ENCODE measurements around the gene FAM83C. TPM values are rescaled to one million over a fixed set of nuclear protein-coding genes. Genes with fewer than 3 reads are reported as not detected.
A peak's percentile ranks its signal among the peaks of the same experiment; 100 is the strongest.

The FAM83C gene
- total and polyA plus RNA-seq, 8 donors, result not detected

DNA sequence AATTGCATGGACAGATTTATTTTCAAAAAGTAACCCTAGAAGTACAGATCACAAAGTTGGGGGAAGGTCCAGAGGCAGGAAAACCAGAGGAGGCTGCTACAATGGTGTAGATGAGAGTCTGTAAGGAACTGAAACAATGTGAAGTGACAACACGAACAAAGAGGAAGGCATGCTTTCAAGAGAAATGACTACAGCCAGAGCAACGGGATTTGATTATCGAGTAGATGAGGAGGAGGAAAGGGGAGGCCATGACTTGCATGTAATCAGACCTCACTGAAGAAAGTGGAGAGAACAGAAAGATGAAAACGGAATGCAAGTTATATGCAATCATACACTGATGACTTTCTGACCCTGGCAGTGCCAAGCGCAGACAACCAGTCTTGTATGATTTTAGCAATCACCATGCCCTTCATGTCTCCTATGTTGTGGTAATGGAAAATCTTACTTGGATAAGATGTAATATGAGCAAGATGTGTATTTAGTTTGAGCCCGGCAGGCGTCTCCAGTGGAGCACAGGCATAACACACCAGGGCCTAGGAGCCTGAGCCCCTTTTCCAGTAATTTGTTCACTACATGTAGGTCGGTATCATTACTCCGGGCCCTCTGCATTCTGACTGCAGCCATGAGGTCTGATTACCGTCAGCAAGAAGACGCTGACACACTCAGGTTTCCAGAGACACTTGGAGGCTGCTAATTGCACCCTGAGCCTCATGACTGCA lies 34.0 kb upstream of the FAM83C start:
- 89 to 93% methylated on average over 11 of the region's 11 CpGs for WGBS, 2 donors
- Histone ChIP-seq H3K4me3 (no peak overlapping the region), H3K36me3 (no peaks in the 10 kb centered on the region), H3K4me1 (peaks cover 0 to 5% (median 0%) of the 10 kb centered on the region in 3 donors), H3K27ac (no peak overlapping the region), H3K27me3 (no peaks in the 10 kb centered on the region), H3K9me3 (no peaks in the 10 kb centered on the region)
- intact Hi-C loops (cut with DNase I), result no loop called here
- DNase-seq (no peak), FAIRE-seq (no peak), ATAC-seq (no peak)
- TF ChIP-seq, protein P1, sequence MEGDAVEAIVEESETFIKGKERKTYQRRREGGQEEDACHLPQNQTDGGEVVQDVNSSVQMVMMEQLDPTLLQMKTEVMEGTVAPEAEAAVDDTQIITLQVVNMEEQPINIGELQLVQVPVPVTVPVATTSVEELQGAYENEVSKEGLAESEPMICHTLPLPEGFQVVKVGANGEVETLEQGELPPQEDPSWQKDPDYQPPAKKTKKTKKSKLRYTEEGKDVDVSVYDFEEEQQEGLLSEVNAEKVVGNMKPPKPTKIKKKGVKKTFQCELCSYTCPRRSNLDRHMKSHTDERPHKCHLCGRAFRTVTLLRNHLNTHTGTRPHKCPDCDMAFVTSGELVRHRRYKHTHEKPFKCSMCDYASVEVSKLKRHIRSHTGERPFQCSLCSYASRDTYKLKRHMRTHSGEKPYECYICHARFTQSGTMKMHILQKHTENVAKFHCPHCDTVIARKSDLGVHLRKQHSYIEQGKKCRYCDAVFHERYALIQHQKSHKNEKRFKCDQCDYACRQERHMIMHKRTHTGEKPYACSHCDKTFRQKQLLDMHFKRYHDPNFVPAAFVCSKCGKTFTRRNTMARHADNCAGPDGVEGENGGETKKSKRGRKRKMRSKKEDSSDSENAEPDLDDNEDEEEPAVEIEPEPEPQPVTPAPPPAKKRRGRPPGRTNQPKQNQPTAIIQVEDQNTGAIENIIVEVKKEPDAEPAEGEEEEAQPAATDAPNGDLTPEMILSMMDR (IDR thresholded peaks at IDR 0.05), result no peak

DNA sequence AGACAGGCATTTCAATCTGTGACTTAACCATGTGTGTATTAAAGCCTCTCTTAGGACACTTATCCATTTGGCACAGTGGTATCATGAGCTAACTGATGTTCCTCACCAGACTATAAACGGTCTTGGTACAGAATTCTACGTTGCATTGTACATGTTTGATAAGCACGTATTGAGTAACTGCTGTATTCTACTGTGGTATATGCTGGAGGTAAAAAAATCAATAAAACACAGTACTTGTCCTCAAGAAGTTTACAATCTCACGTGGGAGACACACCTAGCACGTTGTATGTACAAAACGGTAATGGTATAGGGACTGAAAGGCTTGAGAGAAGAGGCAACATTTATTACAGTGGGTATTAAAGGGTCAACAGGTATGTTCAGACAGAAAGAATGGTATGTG lies 33.2 kb upstream of the FAM83C start:
- H3K36me3 ChIP-seq, result no peaks in the 10 kb centered on the region
- TF ChIP-seq, protein P1 (IDR thresholded peaks at IDR 0.05), result no peak
- no peak for FAIRE-seq
- WGBS, 2 donors, result 83 to 87% methylated on average over 6 of the region's 6 CpGs
- no peak overlapping the region for H3K27ac ChIP-seq
- no peak for DNase-seq
- peaks cover 0 to 5% (median 0%) of the 10 kb centered on the region in 3 donors for H3K4me1 ChIP-seq
- H3K27me3 ChIP-seq, result no peaks in the 10 kb centered on the region
- ATAC-seq, result no peak
- H3K9me3 ChIP-seq, result no peaks in the 10 kb centered on the region
- intact Hi-C loops (cut with DNase I), result no loop called here
- no peak overlapping the region for H3K4me3 ChIP-seq

DNA sequence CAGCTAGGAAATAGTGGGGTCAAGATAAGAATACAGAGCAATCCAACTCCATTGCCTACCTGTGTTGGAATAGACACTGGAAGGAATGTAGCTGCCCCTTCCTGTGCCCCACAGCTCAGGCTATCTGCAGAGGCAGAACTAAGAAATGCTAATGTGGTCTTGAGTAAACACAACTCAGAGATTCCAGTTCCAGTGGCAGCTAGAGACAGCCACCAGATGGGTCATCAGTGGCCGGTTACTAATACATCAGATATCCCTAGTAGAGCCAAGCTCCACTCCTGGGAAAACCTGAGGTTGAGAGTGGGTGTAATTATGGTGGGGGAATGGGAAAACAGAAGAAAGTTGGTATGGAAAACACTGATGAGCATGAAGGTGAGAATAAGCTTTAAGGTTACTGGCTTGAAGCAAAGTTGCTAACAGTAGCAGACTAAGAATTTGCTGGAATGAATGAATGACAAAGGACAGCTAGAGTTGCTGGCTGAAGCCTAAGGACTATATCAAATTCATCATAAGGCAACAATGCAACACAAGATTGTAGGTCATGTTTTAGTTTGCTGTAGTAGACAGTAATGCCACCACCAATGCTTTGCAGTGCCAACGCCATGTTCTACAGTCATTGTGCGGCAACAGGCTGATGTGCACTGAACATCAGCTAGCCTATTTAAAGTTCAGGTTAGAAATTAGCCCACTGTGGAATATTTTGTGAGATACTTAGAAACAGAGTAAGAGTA lies 28.3 kb upstream of the FAM83C start:
- no peak for DNase-seq
- Histone ChIP-seq H3K9me3 (no peaks in the 10 kb centered on the region), H3K4me1 (peaks cover 0 to 18% (median 0%) of the 10 kb centered on the region in 3 donors), H3K4me3 (no peak overlapping the region), H3K27me3 (no peaks in the 10 kb centered on the region), H3K36me3 (no peaks in the 10 kb centered on the region), H3K27ac (no peak overlapping the region)
- intact Hi-C loops (cut with DNase I), result no loop called here
- FAIRE-seq, result no peak
- TF ChIP-seq, protein P1 (IDR thresholded peaks at IDR 0.05), result no peak
- 95 to 96% methylated on average over 3 of the region's 3 CpGs for WGBS, 2 donors
- ATAC-seq, result peak in 1 of 4 donors; percentile 21

DNA sequence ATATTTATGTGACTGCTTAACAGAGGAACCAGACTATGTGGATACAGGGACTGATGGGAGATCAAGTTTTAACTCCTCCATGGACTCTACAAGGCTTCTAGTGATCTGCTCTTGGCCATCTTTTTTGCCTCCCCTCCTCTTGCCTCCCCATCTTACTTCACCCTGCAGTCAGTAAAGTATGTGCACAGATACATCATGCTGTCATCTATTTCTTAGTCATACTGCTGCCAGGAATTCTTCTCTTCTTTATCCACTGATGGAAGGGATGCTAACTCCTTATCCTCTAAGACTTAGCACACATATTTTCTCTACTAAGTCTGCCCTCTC lies 27.6 kb upstream of the FAM83C start:
- intact Hi-C loops (cut with DNase I), result no loop called here
- Histone ChIP-seq H3K4me1 (peaks cover 0 to 18% (median 0%) of the 10 kb centered on the region in 3 donors), H3K36me3 (no peaks in the 10 kb centered on the region), H3K4me3 (no peak overlapping the region), H3K9me3 (no peaks in the 10 kb centered on the region), H3K27me3 (no peaks in the 10 kb centered on the region), H3K27ac (peak overlapping the region in 2 of 4 donors; percentile 76 to 84)
- TF ChIP-seq, protein P1 (IDR thresholded peaks at IDR 0.05), result no peak
- DNase-seq (no peak), ATAC-seq (no peak), FAIRE-seq (no peak)
